GM12874 (cell line): ENCODE measurements around the gene GRID2.

Experiments
- TF ChIP-seq, protein P1 (sequence below): IDR thresholded peaks from 2 replicates; pipeline ENCODE4 v1.5.1; 2011; ENCODE audit warnings: low read depth, mild to moderate bottlenecking, control low read depth, low read length, moderate library complexity; ENCODE audit not compliant: insufficient read depth

Gene GRID2

DNA sequence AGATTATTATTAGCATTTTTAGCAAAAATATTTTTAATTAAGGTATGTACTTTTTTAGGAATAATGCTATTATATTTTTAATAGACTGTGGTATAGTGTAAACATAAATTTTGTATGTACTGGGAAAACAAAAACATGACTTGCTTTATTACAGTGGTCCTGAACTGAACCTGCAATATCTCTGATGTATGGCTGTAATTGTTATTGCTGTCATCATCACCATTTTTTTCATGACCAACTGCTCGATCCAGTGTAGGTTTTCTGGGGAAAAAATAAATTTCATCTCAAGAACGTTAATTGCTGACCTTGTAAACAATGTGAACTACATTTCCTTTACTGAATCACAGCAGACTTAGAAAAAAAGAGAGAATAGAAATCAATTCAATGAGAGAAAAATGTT, 1441.2 kb downstream of the GRID2 start:
- TF ChIP-seq, protein P1, sequence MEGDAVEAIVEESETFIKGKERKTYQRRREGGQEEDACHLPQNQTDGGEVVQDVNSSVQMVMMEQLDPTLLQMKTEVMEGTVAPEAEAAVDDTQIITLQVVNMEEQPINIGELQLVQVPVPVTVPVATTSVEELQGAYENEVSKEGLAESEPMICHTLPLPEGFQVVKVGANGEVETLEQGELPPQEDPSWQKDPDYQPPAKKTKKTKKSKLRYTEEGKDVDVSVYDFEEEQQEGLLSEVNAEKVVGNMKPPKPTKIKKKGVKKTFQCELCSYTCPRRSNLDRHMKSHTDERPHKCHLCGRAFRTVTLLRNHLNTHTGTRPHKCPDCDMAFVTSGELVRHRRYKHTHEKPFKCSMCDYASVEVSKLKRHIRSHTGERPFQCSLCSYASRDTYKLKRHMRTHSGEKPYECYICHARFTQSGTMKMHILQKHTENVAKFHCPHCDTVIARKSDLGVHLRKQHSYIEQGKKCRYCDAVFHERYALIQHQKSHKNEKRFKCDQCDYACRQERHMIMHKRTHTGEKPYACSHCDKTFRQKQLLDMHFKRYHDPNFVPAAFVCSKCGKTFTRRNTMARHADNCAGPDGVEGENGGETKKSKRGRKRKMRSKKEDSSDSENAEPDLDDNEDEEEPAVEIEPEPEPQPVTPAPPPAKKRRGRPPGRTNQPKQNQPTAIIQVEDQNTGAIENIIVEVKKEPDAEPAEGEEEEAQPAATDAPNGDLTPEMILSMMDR, result no peak

- TF ChIP-seq, protein P1, result no peak
Observed at GRCh38 chr4:93746031-93746430, 1442.3 kb downstream of the GRID2 start.

DNA sequence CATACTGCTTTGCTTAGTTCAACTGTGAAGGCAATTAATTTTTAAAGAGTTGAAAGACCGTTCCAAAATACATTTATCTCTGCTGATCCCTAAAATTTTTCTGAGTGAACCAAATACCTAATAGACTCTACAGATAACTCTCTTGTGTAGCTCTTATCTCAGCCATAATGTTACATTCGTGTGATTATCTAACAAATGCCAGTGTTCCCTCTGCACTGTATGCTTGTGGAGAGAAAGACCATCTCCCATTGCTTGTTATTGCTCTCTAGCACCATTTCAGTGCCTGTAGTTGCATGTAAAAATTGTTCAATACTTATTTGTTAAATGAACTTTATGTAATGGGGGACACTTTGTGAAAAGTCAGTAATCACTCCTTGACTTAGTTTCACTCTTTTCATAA, 1443.5 kb downstream of the GRID2 start:
- TF ChIP-seq, protein P1, result no peak

- TF ChIP-seq, protein P1, result no peak
Observed at GRCh38 chr4:93748373-93749291, 1444.9 kb downstream of the GRID2 start.

DNA sequence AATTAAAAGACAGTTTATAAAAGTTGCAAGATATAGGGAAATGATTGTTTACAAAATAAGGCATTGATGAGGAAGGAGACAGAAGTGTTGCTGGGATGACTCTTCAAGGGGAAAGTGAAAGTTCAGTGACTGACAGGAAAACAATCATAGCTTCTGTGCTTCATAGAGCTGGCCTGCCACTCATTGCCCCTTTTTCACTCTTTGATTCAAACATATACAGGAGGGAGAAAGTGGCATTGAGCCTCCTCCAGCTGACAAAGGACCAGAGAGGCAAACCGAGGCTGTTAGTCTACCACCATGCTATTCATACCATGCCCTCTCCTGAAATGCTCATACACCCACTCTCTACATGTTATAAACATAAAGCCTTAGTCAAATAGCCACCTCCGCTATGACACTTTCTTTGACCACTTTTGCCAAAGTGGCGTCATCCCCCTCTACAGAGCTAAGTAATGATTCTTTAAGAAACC, 1445.6 kb downstream of the GRID2 start:
- TF ChIP-seq, protein P1, result no peak

GRCh38 chr4:93751411-93751810, 1447.6 kb downstream of the GRID2 start:
- TF ChIP-seq, protein P1, result no peak

- TF ChIP-seq, protein P1, result no peak
Observed at GRCh38 chr4:93756101-93756500, 1452.3 kb downstream of the GRID2 start.
